H9 (cell line): ENCODE data around the gene MRFAP1. TPM values are rescaled to one million over a fixed set of nuclear protein-coding genes. Genes with fewer than 3 reads are reported as not detected.

Experiments used
- DNase-seq: peaks from one replicate; pipeline ENCODE4 v3.0.0-alpha.2; 2017
- H2AFZ ChIP-seq: one replicate; pipeline ENCODE4 v1.6.1; 2013; ENCODE audit warnings: mild to moderate bottlenecking, low read length, control low read depth, moderate library complexity
- H2AK5ac ChIP-seq: 2 replicates; pipeline ENCODE4 v1.6.1; 2013; ENCODE audit warnings: low read length, control low read depth, mixed read lengths; ENCODE audit not compliant: insufficient read length
- H2BK120ac ChIP-seq: one replicate; pipeline ENCODE4 v1.6.1; 2013; ENCODE audit warnings: low read depth, mild to moderate bottlenecking, low read length, control low read depth, inconsistent platforms; ENCODE audit not compliant: poor library complexity, severe bottlenecking
- H2BK12ac ChIP-seq: 2 replicates; pipeline ENCODE4 v1.6.1; 2013; ENCODE audit warnings: low read length, control low read depth, mixed read lengths, low read depth; ENCODE audit not compliant: insufficient read length
- H2BK15ac ChIP-seq: 2 replicates; pipeline ENCODE4 v1.6.1; 2013; ENCODE audit warnings: low read depth, low read length, control low read depth
- H2BK20ac ChIP-seq: one replicate; pipeline ENCODE4 v1.6.1; 2013; ENCODE audit warnings: low read depth, mild to moderate bottlenecking, low read length, control low read depth, inconsistent platforms; ENCODE audit not compliant: poor library complexity, severe bottlenecking
- H2BK5ac ChIP-seq: 2 replicates; pipeline ENCODE4 v1.6.1; 2013; ENCODE audit warnings: low read length, control low read depth, mixed read lengths; ENCODE audit not compliant: insufficient read length
- H3K14ac ChIP-seq: 2 replicates; pipeline ENCODE4 v1.6.1; 2013; ENCODE audit warnings: low read length, control low read depth; ENCODE audit not compliant: insufficient read depth
- H3K18ac ChIP-seq: 2 replicates; pipeline ENCODE4 v1.6.1; 2013; ENCODE audit warnings: low read depth, mild to moderate bottlenecking, mixed read lengths, low read length, control low read depth; ENCODE audit not compliant: insufficient read length
- H3K23ac ChIP-seq: 2 replicates; pipeline ENCODE4 v1.6.1; 2013; ENCODE audit warnings: low read length, control low read depth, mixed read lengths, low read depth; ENCODE audit not compliant: insufficient read length
- H3K23me2 ChIP-seq: 2 replicates; pipeline ENCODE4 v1.6.1; 2013; ENCODE audit warnings: low read depth, mild to moderate bottlenecking, mixed read lengths, low read length, control low read depth; ENCODE audit not compliant: insufficient read length, poor library complexity, severe bottlenecking
- H3K27ac ChIP-seq: 2 replicates; pipeline ENCODE4 v1.5.1; 2013; ENCODE audit warnings: low read length, control low read depth, mixed read lengths, low read depth; ENCODE audit not compliant: insufficient read length
- H3K27me3 ChIP-seq: 2 replicates; pipeline ENCODE4 v1.6.1; 2013; ENCODE audit warnings: low read length, control low read depth, inconsistent platforms; ENCODE audit not compliant: insufficient read depth
- H3K4ac ChIP-seq: 2 replicates; pipeline ENCODE4 v1.6.1; 2013; ENCODE audit warnings: low read depth, mild to moderate bottlenecking, control low read depth, inconsistent platforms, low read length, moderate library complexity
- H3K4me1 ChIP-seq: 2 replicates; pipeline ENCODE4 v1.6.1; 2013; ENCODE audit warnings: low read length, control low read depth, inconsistent platforms; ENCODE audit not compliant: insufficient read depth
- H3K4me2 ChIP-seq: 2 replicates; pipeline ENCODE4 v1.6.1; 2013; ENCODE audit warnings: low read length, control low read depth, mixed read lengths; ENCODE audit not compliant: insufficient read length, insufficient read depth
- H3K56ac ChIP-seq: 2 replicates; pipeline ENCODE4 v1.6.1; 2013; ENCODE audit warnings: low read depth, mild to moderate bottlenecking, mixed read lengths, low read length, control low read depth; ENCODE audit not compliant: insufficient read length
- H3K79me1 ChIP-seq: 2 replicates; pipeline ENCODE4 v1.6.1; 2013; ENCODE audit warnings: low read depth, mild to moderate bottlenecking, moderate library complexity, low read length, control low read depth, inconsistent platforms; ENCODE audit not compliant: insufficient read depth, poor library complexity, severe bottlenecking
- H3K79me2 ChIP-seq: 2 replicates; pipeline ENCODE4 v1.6.1; 2013; ENCODE audit warnings: low read length, control low read depth, inconsistent platforms; ENCODE audit not compliant: insufficient read depth
- H3K9ac ChIP-seq: 2 replicates; pipeline ENCODE4 v1.6.1; 2013; ENCODE audit warnings: low read length, control low read depth, mixed read lengths; ENCODE audit not compliant: insufficient read length; ENCODE audit errors: extremely low read depth
- H3K9me3 ChIP-seq: one replicate; pipeline ENCODE4 v1.6.1; 2013; ENCODE audit warnings: low read depth, low read length, inconsistent platforms; ENCODE audit not compliant: control insufficient read depth
- H3T11ph ChIP-seq: one replicate; pipeline ENCODE4 v1.6.1; 2013; ENCODE audit warnings: mild to moderate bottlenecking, low read length, control low read depth, inconsistent platforms
- H4K20me1 ChIP-seq: one replicate; pipeline ENCODE4 v1.6.1; 2013; ENCODE audit not compliant: control insufficient read depth, insufficient read length, insufficient read depth
- H4K5ac ChIP-seq: 2 replicates; pipeline ENCODE4 v1.6.1; 2013; ENCODE audit warnings: low read depth, mild to moderate bottlenecking, mixed read lengths, low read length, control low read depth; ENCODE audit not compliant: insufficient read length
- H4K8ac ChIP-seq: replicated peaks from 2 replicates; pipeline ENCODE4 v1.6.1; 2013; ENCODE audit warnings: low read length, control low read depth, mixed read lengths, low read depth; ENCODE audit not compliant: insufficient read length
- H4K91ac ChIP-seq: 2 replicates; pipeline ENCODE4 v1.6.1; 2013; ENCODE audit warnings: low read depth, mild to moderate bottlenecking, moderate library complexity, mixed read lengths, low read length, control low read depth; ENCODE audit not compliant: insufficient read length
- H3K27ac Mint-ChIP-seq, 3 experiments: 2 replicates in 2 of 3; 3 replicates in 1 of 3; pipeline ENCODE4 v1.8.0; 2020 to 2021; ENCODE audit warnings: mixed read lengths in 3 of 3, mild to moderate bottlenecking in 1 of 3, moderate library complexity in 1 of 3
- H3K27me3 Mint-ChIP-seq: 2 replicates; pipeline ENCODE4 v1.8.0; 2021; ENCODE audit warnings: low read depth, mild to moderate bottlenecking, moderate library complexity, mixed read lengths
- H3K36me3 Mint-ChIP-seq, 3 experiments: 2 replicates in 2 of 3; 3 replicates in 1 of 3; pipeline ENCODE4 v1.8.0; 2020 to 2021; ENCODE audit warnings: low read depth in 3 of 3, mixed read lengths in 3 of 3; ENCODE audit not compliant: insufficient read depth in 1 of 3
- H3K4me1 Mint-ChIP-seq, 2 experiments: 2 replicates each; pipeline ENCODE4 v1.8.0; 2020; ENCODE audit warnings: mixed read lengths in 2 of 2
- H3K4me3 Mint-ChIP-seq, 2 experiments: 2 replicates in 1 of 2; 3 replicates in 1 of 2; pipeline ENCODE4 v1.8.0; 2020 to 2021; ENCODE audit warnings: mild to moderate bottlenecking in 2 of 2, mixed read lengths in 2 of 2, moderate library complexity in 1 of 2
- H3K9me3 Mint-ChIP-seq, 2 experiments: 2 replicates in 1 of 2; 3 replicates in 1 of 2; pipeline ENCODE4 v1.8.0; 2020; ENCODE audit warnings: mild to moderate bottlenecking in 2 of 2, mixed read lengths in 2 of 2, moderate library complexity in 1 of 2
- CTCF ChIP-seq: fragments of 200-600 bp; sonication (generic); conservative IDR thresholded peaks from 3 replicates; pipeline ENCODE4 v1.8.0; 2021; ENCODE audit warnings: antibody characterized with exemption, mild to moderate bottlenecking
- WGBS: extraction: QIAGEN DNeasy Blood & Tissue Kit; methylation state at CpG from one replicate; pipeline ENCODE4 v1.1.7; 2013; ENCODE audit warnings: missing lambda C conversion rate, low lambda C conversion rate, mixed read lengths; ENCODE audit not compliant: insufficient read length; ENCODE audit errors: extremely low coverage; 5-methylcytosine and 5-hydroxymethylcytosine counted together
- total RNA-seq: library from RNA; stranded (reverse); gene quantifications from 2 replicates; pipeline ENCODE4 v1.2.1, GENCODE V29; 2021

The MRFAP1 gene
- total RNA-seq, 1 experiment from 2014 or later: 328 TPM

- no CpG with 5 or more reads among the region's 16 CpGs for WGBS
Measured at GRCh38 chr4:6595897-6596537, 44.5 kb upstream of the MRFAP1 start.

More at GRCh38 chr4:6595897-6596537, 44.5 kb upstream of the MRFAP1 start:
- no peak for TF ChIP-seq CTCF
- no peaks in the 10 kb centered on the region for H3K4me1 ChIP-seq
- H3T11ph ChIP-seq: no peak overlapping the region
- Mint-ChIP-seq H3K4me1 (0 out of 4 replicates have a peak, but pooled peaks cover 0 to 8% of the 10 kb centered on the region in 2 experiments), H3K9me3 (no peaks in the 10 kb centered on the region; a peak in 1 of 5 replicates), H3K27me3 (no peaks in the 10 kb centered on the region; the same call in 1 of the 2 replicates), H3K4me3 (no peak overlapping the region), H3K36me3 (peaks cover 0 to 4% (median 0%) of the 10 kb centered on the region in 3 experiments; a peak in 2 of 7 replicates), H3K27ac (no peak overlapping the region)
- H3K27ac ChIP-seq: no peak overlapping the region
- no peaks in the 10 kb centered on the region for H3K27me3 ChIP-seq
- no peak overlapping the region for H3K18ac ChIP-seq
- no peak overlapping the region; the same call in 1 of the 2 replicates for H3K14ac ChIP-seq
- no peaks in the 10 kb centered on the region for H4K20me1 ChIP-seq
- no peak overlapping the region for H2AFZ ChIP-seq
- H3K56ac ChIP-seq: no peak overlapping the region
- no peak overlapping the region for H2BK120ac ChIP-seq
- H3K23ac ChIP-seq: no peak overlapping the region
- no peaks in the 10 kb centered on the region for H3K23me2 ChIP-seq
- no peaks in the 10 kb centered on the region for H3K79me2 ChIP-seq
- H2BK12ac ChIP-seq: no peak overlapping the region
- no peaks in the 10 kb centered on the region for H3K9me3 ChIP-seq
- H2BK5ac ChIP-seq: no peak overlapping the region
- H4K91ac ChIP-seq: no peak overlapping the region
- H2AK5ac ChIP-seq: no peak overlapping the region
- H4K5ac ChIP-seq: no peak overlapping the region
- H4K8ac ChIP-seq: no peak overlapping the region
- no peak overlapping the region for H2BK15ac ChIP-seq
- DNase-seq: peak; percentile 81
- no peaks in the 10 kb centered on the region for H3K79me1 ChIP-seq
- H3K4ac ChIP-seq: no peak overlapping the region
- H2BK20ac ChIP-seq: no peak overlapping the region
- no peak overlapping the region for H3K4me2 ChIP-seq
- H3K9ac ChIP-seq: no peak overlapping the region
